NCI-H2196 treated with DMSO at 0.1 percent for 48 hours (cell line): ENCODE measurements around the gene CTNND2.

Experiments used
- DNase-seq: peaks from one replicate; lab custom pipeline; 2025; ENCODE audit not compliant: unreplicated experiment; lab: John Stamatoyannopoulos, UW

CTNND2 gene

GRCh38 chr5:11397549-11397948, 506.7 kb downstream of the CTNND2 start:
- no peak for DNase-seq

DNA sequence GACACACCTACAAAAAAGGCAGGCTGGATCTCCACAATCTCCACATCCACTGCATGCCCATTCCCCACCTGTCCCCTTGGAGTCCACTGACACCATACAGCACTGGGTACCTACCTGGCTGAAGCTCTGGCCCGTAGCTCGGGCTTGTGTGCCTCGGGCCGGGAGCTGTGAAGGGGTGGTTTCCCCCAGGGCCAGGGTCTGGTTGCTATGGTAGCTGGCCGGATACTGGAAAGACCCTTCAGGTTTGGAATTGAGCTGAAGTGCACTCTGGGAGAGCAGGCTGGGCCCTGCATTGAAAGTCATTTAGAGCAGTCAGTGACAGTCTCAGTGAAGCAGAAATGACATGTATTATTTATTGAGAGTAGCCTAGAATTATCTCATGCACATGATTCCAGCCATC, 507.3 kb downstream of the CTNND2 start:
- DNase-seq = no peak

GRCh38 chr5:11394933-11395332, 509.3 kb downstream of the CTNND2 start:
- DNase-seq = no peak

GRCh38 chr5:11390291-11390767, 513.9 kb downstream of the CTNND2 start:
- DNase-seq = no peak

DNA sequence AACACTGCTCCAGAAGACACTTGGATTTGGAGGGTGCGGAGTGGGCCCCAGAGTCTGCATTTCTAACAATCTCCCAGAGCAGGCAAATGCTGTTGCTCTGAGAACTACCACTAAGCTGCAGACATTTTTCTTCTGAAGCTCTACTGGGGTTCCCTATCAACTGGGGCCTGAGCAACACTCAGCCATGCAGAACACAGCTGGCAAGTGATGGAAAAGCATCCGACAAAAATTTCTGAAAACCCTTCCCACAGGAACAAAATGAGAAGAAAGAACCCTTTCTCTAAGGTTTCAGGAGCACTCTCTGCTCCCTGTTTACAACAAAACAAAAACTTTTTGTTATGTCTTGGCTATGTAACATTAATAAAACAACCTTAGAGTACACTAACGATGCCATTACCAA, 516.9 kb downstream of the CTNND2 start:
- DNase-seq = no peak

DNA sequence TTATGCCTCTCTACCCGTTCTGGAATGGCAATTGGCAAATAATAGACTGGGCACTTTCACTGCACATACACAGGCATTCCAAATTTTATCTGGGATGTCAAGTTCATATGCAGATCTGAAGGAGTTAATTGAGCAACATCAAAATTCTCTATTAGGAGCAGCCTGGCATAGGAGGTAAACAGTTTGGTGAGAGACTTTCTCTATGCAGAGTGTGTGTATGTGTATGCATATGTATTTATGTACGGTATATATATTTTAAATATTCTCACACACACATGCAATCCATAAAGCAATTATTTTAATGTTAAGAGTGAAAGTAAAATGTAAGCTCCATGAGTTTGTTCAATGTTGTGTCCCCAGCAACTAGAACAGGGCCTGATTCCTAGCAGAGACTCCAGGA, 517.8 kb downstream of the CTNND2 start:
- DNase-seq = no peak

DNA sequence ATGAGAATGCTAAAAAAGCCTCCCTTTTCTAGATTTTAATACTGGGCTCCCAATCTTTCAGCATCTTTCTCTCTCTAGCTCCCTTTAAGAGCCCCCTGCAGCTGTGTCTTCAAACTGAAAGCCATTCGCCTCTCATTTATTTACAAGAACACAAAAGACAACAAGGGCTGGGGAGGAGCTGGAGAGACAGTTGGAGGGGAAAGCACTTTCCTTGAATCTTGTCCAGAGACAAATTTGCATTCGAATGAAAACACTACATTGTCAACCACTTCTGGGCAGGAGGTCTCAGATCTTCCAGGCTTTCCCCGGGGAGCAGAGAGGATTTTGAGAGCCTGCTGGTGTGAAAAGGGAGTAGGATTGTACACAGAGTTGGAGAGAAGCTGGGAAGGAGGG, 518.3 kb downstream of the CTNND2 start:
- no peak for DNase-seq

GRCh38 chr5:11385251-11385900, 518.9 kb downstream of the CTNND2 start:
- DNase-seq = no peak

GRCh38 chr5:11384441-11385250, 519.6 kb downstream of the CTNND2 start:
- DNase-seq = no peak

- DNase-seq = no peak
Measured at GRCh38 chr5:11383506-11384095, 520.6 kb downstream of the CTNND2 start.

DNA sequence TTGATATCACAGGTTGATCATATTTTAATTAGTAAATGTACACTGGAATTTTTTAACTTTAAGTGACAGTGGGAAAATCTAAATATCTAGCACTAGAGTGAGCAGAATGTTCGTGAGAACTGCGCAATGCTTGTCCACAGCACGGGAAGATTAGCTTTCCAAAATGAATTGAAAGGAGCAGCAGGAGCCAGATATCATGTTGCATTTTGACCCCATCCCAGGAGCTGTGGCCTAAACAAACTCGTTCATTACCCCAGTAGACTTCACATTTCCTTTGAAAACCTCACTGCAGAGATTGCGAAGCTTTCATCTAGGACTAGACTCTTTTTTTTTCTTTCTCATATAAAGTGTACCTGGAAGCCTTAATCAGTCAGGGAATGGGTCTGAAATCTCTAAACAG, 525.8 kb downstream of the CTNND2 start:
- DNase-seq = no peak

DNA sequence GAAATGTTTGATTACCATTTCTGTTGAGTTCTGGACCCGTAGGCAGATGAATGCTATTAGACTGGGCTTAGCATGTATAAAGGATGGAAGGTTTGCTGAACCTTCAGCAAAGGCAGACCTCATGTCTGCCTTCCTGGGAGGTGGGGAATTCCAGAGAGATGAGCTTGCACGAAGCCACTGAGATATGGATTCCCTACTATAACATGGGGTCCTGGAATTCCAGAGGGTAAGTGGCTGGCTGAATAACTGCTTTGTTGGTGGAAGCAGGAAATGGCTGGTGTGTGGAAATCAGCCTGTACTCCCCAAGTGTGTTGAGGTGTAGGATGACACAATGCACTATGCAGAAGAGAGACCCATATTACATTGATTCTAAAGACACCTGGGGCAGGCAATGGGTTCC, 526.4 kb downstream of the CTNND2 start:
- no peak for DNase-seq

DNA sequence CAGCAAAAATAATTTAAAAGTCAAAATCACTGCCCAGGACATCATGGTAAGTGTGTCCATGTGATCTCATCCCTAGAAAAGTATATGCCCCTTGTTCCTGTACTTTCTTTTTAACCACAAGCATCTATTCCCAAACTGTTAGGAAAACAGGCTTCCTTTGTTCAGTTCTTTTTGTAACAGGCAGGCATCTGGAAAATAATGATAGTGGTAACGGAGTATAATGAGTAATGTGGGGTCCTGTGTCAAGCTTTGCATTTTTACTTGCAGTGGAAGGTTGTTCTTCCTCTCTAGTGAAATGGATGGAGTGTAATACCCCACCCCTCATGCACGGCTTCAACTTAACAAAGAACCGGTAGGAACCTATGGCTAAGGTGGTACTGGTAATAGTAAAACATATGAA, 532.1 kb downstream of the CTNND2 start:
- DNase-seq = no peak

DNA sequence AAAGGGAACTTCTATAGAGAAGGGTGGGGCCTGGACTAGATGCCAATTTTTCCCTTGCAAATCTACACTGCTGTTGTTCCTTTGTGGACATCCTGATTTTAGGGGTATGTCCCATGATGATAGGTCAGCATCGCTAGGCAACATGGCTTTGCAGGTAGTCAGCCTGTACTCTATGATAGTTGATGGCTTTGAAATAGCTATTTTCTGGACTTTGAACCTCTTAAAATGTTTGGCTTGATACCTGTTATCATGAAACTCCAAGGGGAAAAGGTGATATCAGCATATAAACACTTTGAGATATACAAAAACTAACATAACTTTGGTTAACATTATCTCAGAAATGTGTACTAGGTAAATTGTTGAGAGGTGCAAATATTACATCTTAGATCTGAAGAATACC, 533.2 kb downstream of the CTNND2 start:
- DNase-seq = no peak

DNA sequence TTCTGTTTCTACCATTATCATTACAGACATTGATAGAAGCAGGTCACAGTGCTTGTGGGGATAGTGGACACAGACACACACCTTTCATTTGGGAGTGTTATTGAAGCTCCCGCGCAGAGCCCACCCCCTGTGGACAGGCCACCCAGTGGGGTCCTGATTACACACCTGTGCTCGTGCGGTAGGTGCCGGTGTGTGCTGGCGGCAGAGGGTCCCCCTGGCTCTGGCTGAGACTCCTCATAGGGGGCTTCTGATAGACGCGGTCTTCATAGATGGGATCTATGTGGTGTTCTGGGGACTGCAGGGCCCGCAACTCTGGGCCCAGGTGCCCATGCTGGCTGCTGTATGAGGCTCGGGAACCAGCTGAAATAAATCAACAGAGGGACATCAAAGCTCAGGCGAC, 539.7 kb downstream of the CTNND2 start:
- DNase-seq = no peak

- DNase-seq = no peak
Measured at GRCh38 chr5:11363631-11364178, 540.5 kb downstream of the CTNND2 start.

DNA sequence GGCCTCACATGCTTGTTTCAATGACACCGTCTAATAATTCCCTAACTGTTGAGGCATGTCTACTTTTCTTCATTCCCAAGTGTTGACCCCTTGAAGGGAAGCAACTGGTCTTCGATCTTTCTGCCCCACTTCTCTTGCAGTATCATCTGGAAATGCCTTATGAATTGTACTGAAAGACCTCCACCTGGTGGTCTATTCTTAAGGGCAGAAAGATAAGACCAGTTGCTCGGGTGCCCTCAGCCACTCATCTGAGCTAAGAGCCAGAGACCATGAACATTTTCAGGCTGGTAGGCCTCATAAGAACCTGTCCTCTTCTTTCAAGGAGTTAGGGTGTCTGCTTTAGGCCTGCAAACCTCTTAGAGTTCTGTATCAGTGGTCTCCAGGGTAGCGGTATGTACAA, 542.5 kb downstream of the CTNND2 start:
- DNase-seq = no peak

DNA sequence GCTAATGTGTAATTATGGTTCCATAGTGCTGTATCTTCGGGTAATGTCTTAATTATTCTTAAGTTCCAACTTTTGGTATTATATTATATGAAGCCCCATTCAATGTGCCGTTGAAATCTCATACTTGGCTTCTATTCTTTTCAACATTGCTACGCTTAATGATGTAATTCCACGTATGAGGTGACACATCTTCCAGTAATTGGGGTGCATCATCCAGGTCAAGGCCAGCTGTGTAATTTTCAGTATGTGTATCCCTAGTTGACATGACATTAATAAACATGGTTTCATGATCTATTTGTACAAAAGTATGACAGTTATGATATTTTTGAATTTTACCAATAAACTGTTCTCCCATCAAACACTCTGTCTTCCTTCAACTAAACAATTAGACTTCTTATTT, 546.3 kb downstream of the CTNND2 start:
- DNase-seq = no peak

DNA sequence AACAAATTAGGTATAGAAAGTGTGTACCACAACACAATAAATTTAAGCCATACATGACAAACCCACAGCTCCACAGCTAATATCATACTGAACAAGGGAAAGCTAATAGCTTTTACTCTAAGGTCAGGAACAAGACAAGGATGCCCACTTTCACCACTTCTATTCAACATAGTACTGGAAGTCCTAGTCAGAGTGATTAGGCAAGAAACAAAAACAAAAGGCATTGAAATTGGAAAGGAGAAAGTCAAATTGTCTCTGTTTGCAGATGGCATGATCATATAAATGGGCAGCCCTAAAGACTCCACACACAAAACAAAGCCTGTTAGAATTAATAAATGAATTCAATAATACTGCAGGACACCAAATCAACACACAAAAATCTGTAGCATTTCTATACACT, 548.8 kb downstream of the CTNND2 start:
- no peak for DNase-seq

- DNase-seq = no peak
Measured at GRCh38 chr5:11346336-11346735, 557.9 kb downstream of the CTNND2 start.

DNA sequence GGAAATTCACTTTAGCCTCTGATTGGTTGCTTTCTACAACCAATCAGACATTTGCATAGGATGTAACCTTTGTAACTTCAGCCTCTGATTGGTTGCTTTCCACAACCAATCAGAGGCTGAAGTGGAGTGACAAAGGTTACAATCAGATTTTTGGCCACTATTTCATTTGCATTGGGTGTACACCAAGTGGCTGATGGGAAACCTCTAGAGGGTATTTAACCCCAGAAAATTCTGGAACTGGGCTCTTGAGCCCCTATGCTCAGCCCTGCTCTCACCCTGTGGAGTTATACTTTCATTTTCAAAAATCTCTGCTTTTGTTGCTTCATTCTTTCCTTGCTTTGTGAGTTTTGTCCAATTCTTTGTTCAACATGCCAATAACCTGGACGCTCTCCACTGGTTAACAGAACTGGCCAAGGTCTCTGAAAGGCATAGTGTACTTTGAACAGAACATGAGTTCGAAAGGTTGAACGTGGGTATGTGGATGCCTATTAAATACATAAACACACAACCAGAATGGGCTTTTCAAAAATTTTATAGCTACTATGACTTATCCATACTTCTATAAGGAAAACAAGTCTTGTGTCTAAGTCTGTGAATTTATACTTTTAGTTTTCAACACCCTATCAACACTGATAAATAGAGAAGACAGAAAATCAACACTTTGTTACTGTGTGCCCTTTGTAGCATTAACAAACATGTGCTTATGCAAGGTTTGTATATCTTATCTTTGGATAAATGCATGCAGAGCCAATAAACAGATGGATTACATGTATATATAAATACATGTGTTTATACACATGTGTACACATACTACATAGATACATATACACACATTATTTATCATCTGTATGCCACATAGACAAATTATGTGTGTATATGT, 568.1 kb downstream of the CTNND2 start:
- DNase-seq = no peak
